NCI-H1105 treated with DMSO at 0.1 percent for 48 hours (cell line): ENCODE measurements around the gene CRIM1.

Experiments used
- DNase-seq: peaks from one replicate; lab custom pipeline; 2025; lab: John Stamatoyannopoulos, UW

The CRIM1 gene

GRCh38 chr2:36456227-36457175, 100.9 kb downstream of the CRIM1 start:
- DNase-seq: no peak

GRCh38 chr2:36458106-36458505, 102.5 kb downstream of the CRIM1 start:
- no peak for DNase-seq

GRCh38 chr2:36459725-36460137, 104.2 kb downstream of the CRIM1 start:
- DNase-seq: peak; percentile 19

- no peak for DNase-seq
These were observed 105.6 kb downstream of the CRIM1 start for GRCh38 chr2:36461039-36461681.

GRCh38 chr2:36462311-36462935, 106.8 kb downstream of the CRIM1 start:
- no peak for DNase-seq

- DNase-seq: no peak
These were observed 107.8 kb downstream of the CRIM1 start for GRCh38 chr2:36463365-36463764.

- DNase-seq: no peak
These were observed 108.6 kb downstream of the CRIM1 start for GRCh38 chr2:36464006-36464721.

GRCh38 chr2:36466135-36466534, 110.6 kb downstream of the CRIM1 start:
- DNase-seq: no peak

- DNase-seq: no peak
These were observed 113.0 kb downstream of the CRIM1 start for GRCh38 chr2:36468463-36469105.

- no peak for DNase-seq
These were observed 113.5 kb downstream of the CRIM1 start for GRCh38 chr2:36469106-36469477.

GRCh38 chr2:36469710-36470109, 114.1 kb downstream of the CRIM1 start:
- no peak for DNase-seq

GRCh38 chr2:36473230-36473629, 117.7 kb downstream of the CRIM1 start:
- DNase-seq: no peak

GRCh38 chr2:36476411-36476810, 120.8 kb downstream of the CRIM1 start:
- DNase-seq: no peak

- DNase-seq: no peak
These were observed 121.7 kb downstream of the CRIM1 start for GRCh38 chr2:36477315-36477714.

- no peak for DNase-seq
These were observed 122.2 kb downstream of the CRIM1 start for GRCh38 chr2:36477746-36478145.

GRCh38 chr2:36478332-36478738, 122.8 kb downstream of the CRIM1 start:
- DNase-seq: no peak

GRCh38 chr2:36478999-36479398, 123.4 kb downstream of the CRIM1 start:
- no peak for DNase-seq

GRCh38 chr2:36479406-36479805, 123.8 kb downstream of the CRIM1 start:
- DNase-seq: no peak

GRCh38 chr2:36480028-36480427, 124.5 kb downstream of the CRIM1 start:
- DNase-seq: no peak

- DNase-seq: no peak
These were observed 125.1 kb downstream of the CRIM1 start for GRCh38 chr2:36480636-36481035.

- DNase-seq: no peak
These were observed 126.1 kb downstream of the CRIM1 start for GRCh38 chr2:36481709-36482108.
